Cardiac atrium fibroblast (primary cell): ENCODE measurements around the gene PRR35. TPM values are rescaled to one million over a fixed set of nuclear protein-coding genes. Genes with fewer than 3 reads are reported as not detected.

Source experiments
- total RNA-seq: library from RNA; depleted of rRNA; stranded (reverse); fragments of >200 nt; gene quantifications from 2 replicates; pipeline ENCODE4 v1.2.3, GENCODE V29; 2015

PRR35 gene
- total RNA-seq = not detected in 2 replicates

DNA sequence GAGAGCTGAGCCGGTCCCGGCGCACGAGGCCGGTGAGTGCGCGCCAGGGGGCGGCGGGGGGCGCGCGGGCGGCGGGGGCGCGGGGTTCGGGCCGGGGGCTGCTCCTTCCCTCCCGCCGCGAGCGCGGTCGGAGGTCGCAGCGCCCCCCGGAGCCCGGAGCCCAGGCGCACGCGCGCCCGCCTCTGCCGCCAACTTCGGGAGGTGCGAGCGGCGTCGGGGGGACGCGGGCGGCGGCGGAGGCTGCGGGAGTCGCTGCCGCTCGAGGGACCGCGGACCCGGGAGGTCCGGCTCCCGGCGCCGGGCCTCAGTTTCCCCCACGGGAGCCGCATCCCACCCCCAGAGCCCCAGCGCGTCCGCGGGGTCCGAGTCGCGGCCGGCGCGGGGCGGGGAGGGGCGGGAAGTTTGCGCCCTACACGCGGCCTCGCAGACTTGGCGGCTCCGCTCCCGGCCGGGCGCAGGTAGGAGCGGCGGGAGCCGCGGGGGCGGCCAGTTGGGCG, at the start of gene PRR35:
Gene PRR35 (plus strand): TSS at position 191 of the 497 bp plus-strand sequence. CDS start 2,901 bp downstream, outside the sequence.

GRCh38 chr16:527015-527903, 32.9 kb upstream of the PRR35 start, which contains the start of gene CAPN15:
Gene CAPN15 (plus strand): TSS chr16:527712. CDS start chr16:546839, 19,127 bp downstream.

GRCh38 chr16:566475-567372, 6.5 kb downstream of the PRR35 start, which contains the start of gene NHLRC4:
Gene NHLRC4 (plus strand): TSS chr16:567005. CDS start chr16:568048, 1,043 bp downstream.

DNA sequence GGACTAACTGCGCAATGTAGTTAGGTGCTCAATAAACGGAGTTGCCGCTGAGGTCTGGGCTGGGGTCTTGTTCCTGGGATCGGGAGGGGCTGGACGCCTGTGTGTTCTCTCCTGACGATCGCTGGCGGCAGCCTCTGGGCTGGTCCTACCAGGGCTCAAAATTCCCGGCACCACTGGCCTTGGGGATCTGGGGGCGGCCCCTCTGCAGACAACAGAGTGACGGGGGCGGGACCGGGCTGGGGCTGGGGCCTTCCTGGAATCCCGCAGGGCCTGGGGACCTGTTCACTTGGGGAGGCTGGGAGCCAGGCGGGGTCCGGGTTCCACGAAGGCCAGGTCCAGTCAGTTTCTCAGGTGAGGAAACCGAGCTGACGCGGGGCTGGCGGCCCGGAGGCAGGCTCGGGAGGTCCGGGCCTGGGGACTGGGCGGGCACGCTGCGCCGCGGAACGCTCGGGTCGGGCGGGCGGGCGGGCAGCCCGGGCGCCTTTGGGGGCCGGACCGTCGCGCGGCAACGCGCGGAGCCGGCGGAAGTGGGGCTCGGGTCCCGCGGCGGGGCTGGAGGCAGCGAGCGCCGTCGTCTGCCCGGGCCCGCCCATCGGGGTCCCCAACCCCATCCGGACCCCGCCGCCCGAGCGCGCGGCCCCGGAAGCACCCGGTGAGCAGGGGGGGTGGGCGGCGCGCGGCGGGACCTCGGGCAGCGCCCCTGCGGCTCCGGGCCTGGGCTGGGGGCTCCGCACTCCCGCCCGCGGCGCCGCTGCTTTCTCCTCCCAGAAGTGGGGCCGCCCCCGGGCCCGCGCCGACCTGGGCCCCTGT, 9.5 kb downstream of the PRR35 start, which contains the start of gene PIGQ:
Gene PIGQ (plus strand): TSS at position 524 of the 810 bp plus-strand sequence. CDS start 4,107 bp downstream, outside the sequence.

GRCh38 chr16:589658-590187, 29.5 kb downstream of the PRR35 start, which contains the start of gene RAB40C:
Gene RAB40C (plus strand): TSS chr16:590066. CDS start chr16:590292, 226 bp downstream.

Other genes with a start within 250 kb of the PRR35 start
- gene AXIN1, start 207.7 kb upstream of the PRR35 start, total RNA-seq = 16.2 and 21.5 TPM in 2 replicates
- gene MRPL28, start 189.9 kb upstream of the PRR35 start, total RNA-seq = 59.8 and 94.1 TPM in 2 replicates
- gene PGAP6, start 178.4 kb upstream of the PRR35 start, total RNA-seq = 40.1 and 47.3 TPM in 2 replicates
- 175 and 182 TPM in 2 replicates for gene NME4, start 163.2 kb upstream of the PRR35 start, total RNA-seq
- gene DECR2, start 158.5 kb upstream of the PRR35 start, total RNA-seq = 9.6 and 16.8 TPM in 2 replicates
- gene RAB11FIP3, start 134.7 kb upstream of the PRR35 start, total RNA-seq = 32.1 and 33.0 TPM in 2 replicates
- gene CAPN15, start 32.7 kb upstream of the PRR35 start, total RNA-seq = 32.9 and 43.7 TPM in 2 replicates
- gene NHLRC4, start 6.6 kb downstream of the PRR35 start, total RNA-seq = 2.2 and 6.5 TPM in 2 replicates
- 22.4 and 30.7 TPM in 2 replicates for gene PIGQ, start 9.6 kb downstream of the PRR35 start, total RNA-seq
- 11.6 and 18.6 TPM in 2 replicates for gene RAB40C, start 29.7 kb downstream of the PRR35 start, total RNA-seq
- gene WFIKKN1, start 70.6 kb downstream of the PRR35 start, total RNA-seq = under 0.01 TPM in 1 of 2 replicates, not detected in the other
- gene METTL26, start 75.9 kb downstream of the PRR35 start, total RNA-seq = 119 and 170 TPM in 2 replicates
- gene MCRIP2, start 81.4 kb downstream of the PRR35 start, total RNA-seq = 28.2 and 41.8 TPM in 2 replicates
- gene WDR90, start 89.0 kb downstream of the PRR35 start, total RNA-seq = 9.2 and 12.6 TPM in 2 replicates
- 48.6 and 67.3 TPM in 2 replicates for gene RHOT2, start 107.7 kb downstream of the PRR35 start, total RNA-seq
- gene RHBDL1, start 115.3 kb downstream of the PRR35 start, total RNA-seq = 2.9 TPM in 1 of 2 replicates, not detected in the other
- gene STUB1, start 120.0 kb downstream of the PRR35 start, total RNA-seq = 147 and 190 TPM in 2 replicates
- 43.3 and 83.1 TPM in 2 replicates for gene JMJD8, start 123.9 kb downstream of the PRR35 start, total RNA-seq
- 9.7 and 12.8 TPM in 2 replicates for gene WDR24, start 130.0 kb downstream of the PRR35 start, total RNA-seq
- 1.9 and 2.9 TPM in 2 replicates for gene FBXL16, start 145.4 kb downstream of the PRR35 start, total RNA-seq
- 84.7 and 120 TPM in 2 replicates for gene METRN, start 154.7 kb downstream of the PRR35 start, total RNA-seq
- 13.4 and 19.0 TPM in 2 replicates for gene ANTKMT, start 160.8 kb downstream of the PRR35 start, total RNA-seq
- gene CCDC78, start 166.0 kb downstream of the PRR35 start, total RNA-seq = 1.6 and 4.5 TPM in 2 replicates
- gene HAGHL, start 166.7 kb downstream of the PRR35 start, total RNA-seq = 4.0 and 25.1 TPM in 2 replicates
- 16.8 and 31.4 TPM in 2 replicates for gene CIAO3, start 180.6 kb downstream of the PRR35 start, total RNA-seq
- gene MSLN, start 200.3 kb downstream of the PRR35 start, total RNA-seq = not detected in 2 replicates
- 20.0 and 33.5 TPM in 2 replicates for gene RPUSD1, start 228.0 kb downstream of the PRR35 start, total RNA-seq
- gene CHTF18, start 228.2 kb downstream of the PRR35 start, total RNA-seq = 16.6 and 22.0 TPM in 2 replicates
- gene GNG13, start 240.3 kb downstream of the PRR35 start, total RNA-seq = not detected in 2 replicates